SK-N-SH treated with all-trans-retinoic acid at 6 μM for 48 hours (cell line): ENCODE measurements around the gene FXYD4.
A peak's percentile ranks its signal among the peaks of the same experiment; 100 is the strongest.

Experiments used
- ATAC-seq: fragments of 200-7000 bp; cut with Tn5 transposase; 3 replicates; pipeline ENCODE4 v1.9.1; 2020; ENCODE audit warnings: mild to moderate bottlenecking, moderate library complexity
- ARNTL ChIP-seq: fragments of 450-650 bp; formaldehyde crosslinking; IDR thresholded peaks from 2 replicates; pipeline ENCODE4 v1.5.0; 2020; ENCODE audit warnings: low read depth, mild to moderate bottlenecking, moderate library complexity, borderline replicate concordance
- BACH2 ChIP-seq: fragments of 250-450 bp; sonication (Bioruptor Pico); IDR thresholded peaks from 2 replicates; pipeline ENCODE4 v1.9.0; 2021; ENCODE audit warnings: mild to moderate bottlenecking, borderline replicate concordance
- CREB5 ChIP-seq: fragments of 250-450 bp; sonication (Bioruptor Pico); IDR thresholded peaks from 2 replicates; pipeline ENCODE4 v1.5.1; 2020; ENCODE audit warnings: low read depth, mild to moderate bottlenecking, moderate library complexity
- CSDC2 ChIP-seq: fragments of 250-450 bp; sonication (Bioruptor Pico); IDR thresholded peaks from 2 replicates; pipeline ENCODE4 v1.5.0; 2020; ENCODE audit warnings: mild to moderate bottlenecking, moderate library complexity
- ESRRG ChIP-seq: fragments of 250-450 bp; sonication (Bioruptor Pico); IDR thresholded peaks from 2 replicates; pipeline ENCODE4 v1.6.1; 2021; ENCODE audit warnings: mild to moderate bottlenecking
- GLIS3 ChIP-seq: fragments of 250-450 bp; sonication (Bioruptor Pico); IDR thresholded peaks from 2 replicates; pipeline ENCODE4 v1.5.0; 2020; ENCODE audit warnings: mild to moderate bottlenecking, moderate library complexity
- ISL1 ChIP-seq: fragments of 250-450 bp; sonication (Bioruptor Pico); IDR thresholded peaks from 2 replicates; pipeline ENCODE4 v2.1.2; 2022; ENCODE audit warnings: mild to moderate bottlenecking, moderate library complexity
- OSR1 ChIP-seq: fragments of 250-450 bp; sonication (Bioruptor Pico); IDR thresholded peaks from 2 replicates; pipeline ENCODE4 v1.8.0; 2022; ENCODE audit warnings: moderate library complexity, mild to moderate bottlenecking, inconsistent platforms
- POU6F1 ChIP-seq: fragments of 250-450 bp; sonication (Bioruptor Pico); IDR thresholded peaks from 2 replicates; pipeline ENCODE4 v1.8.0; 2021; ENCODE audit warnings: low read depth, mild to moderate bottlenecking, moderate library complexity, borderline replicate concordance
- PPARA ChIP-seq: fragments of 250-450 bp; sonication (Bioruptor Pico); IDR thresholded peaks from 2 replicates; pipeline ENCODE4 v1.5.0; 2020; ENCODE audit warnings: mild to moderate bottlenecking, borderline replicate concordance
- SNAI2 ChIP-seq: fragments of 250-450 bp; sonication (Bioruptor Pico); IDR thresholded peaks from 2 replicates; pipeline ENCODE4 v1.5.0; 2020; ENCODE audit warnings: mild to moderate bottlenecking, moderate library complexity
- TCF4 ChIP-seq: fragments of 250-450 bp; sonication (Bioruptor Pico); IDR thresholded peaks from 2 replicates; pipeline ENCODE4 v1.8.0; 2021; ENCODE audit warnings: mild to moderate bottlenecking, moderate library complexity, borderline replicate concordance
- TOX ChIP-seq: fragments of 250-450 bp; sonication (Bioruptor Pico); IDR thresholded peaks from 2 replicates; pipeline ENCODE4 v1.8.0; 2021; ENCODE audit warnings: mild to moderate bottlenecking, moderate library complexity, borderline replicate concordance
- ZC3H10 ChIP-seq: fragments of 250-450 bp; sonication (Bioruptor Pico); IDR thresholded peaks from 2 replicates; pipeline ENCODE4 v1.5.1; 2021; ENCODE audit warnings: mild to moderate bottlenecking, moderate library complexity
- ZFP3 ChIP-seq: fragments of 250-450 bp; sonication (Bioruptor Pico); IDR thresholded peaks from 2 replicates; pipeline ENCODE4 v1.5.0; 2020; ENCODE audit warnings: mild to moderate bottlenecking, moderate library complexity
- ZNF565 ChIP-seq: fragments of 450-650 bp; formaldehyde crosslinking; conservative IDR thresholded peaks from 2 replicates; pipeline ENCODE4 v1.5.0; 2020; ENCODE audit warnings: low read depth, mild to moderate bottlenecking, moderate library complexity
- ZNF70 ChIP-seq: fragments of 450-650 bp; formaldehyde crosslinking; IDR thresholded peaks from 2 replicates; pipeline ENCODE4 v1.5.0; 2020; ENCODE audit warnings: mild to moderate bottlenecking, moderate library complexity
- ZNF8 ChIP-seq: fragments of 450-650 bp; formaldehyde crosslinking; IDR thresholded peaks from 2 replicates; pipeline ENCODE4 v1.5.0; 2020; ENCODE audit warnings: mild to moderate bottlenecking, moderate library complexity
- TF ChIP-seq, protein P1 (sequence below): fragments of 250-450 bp; sonication (Bioruptor Pico); IDR thresholded peaks from 2 replicates; pipeline ENCODE4 v1.8.0; 2020; ENCODE audit warnings: mild to moderate bottlenecking, moderate library complexity, borderline replicate concordance
- TF ChIP-seq, protein P2 (sequence below): fragments of 250-450 bp; sonication (Bioruptor Pico); IDR thresholded peaks from 2 replicates; pipeline ENCODE4 v1.5.1; 2021; ENCODE audit warnings: mild to moderate bottlenecking, moderate library complexity
- TF ChIP-seq, protein P3 (sequence below): fragments of 250-450 bp; sonication (Bioruptor Pico); IDR thresholded peaks from 2 replicates; pipeline ENCODE4 v1.5.0; 2020; ENCODE audit warnings: mild to moderate bottlenecking, moderate library complexity

Gene FXYD4

GRCh38 chr10:43354879-43355380 lies 16.5 kb upstream of the FXYD4 start:
- TF ChIP-seq ZFP3 (CRISPR knock-in tag) (no peak), BACH2 (CRISPR knock-in tag) (no peak), PPARA (CRISPR knock-in tag) (no peak), ISL1 (CRISPR knock-in tag) (no peak), ZC3H10 (no peak), CSDC2 (CRISPR knock-in tag) (no peak), SNAI2 (CRISPR knock-in tag) (no peak), TOX (CRISPR knock-in tag) (no peak), ZNF8 (CRISPR knock-in tag) (no peak), GLIS3 (CRISPR knock-in tag) (no peak), ZNF70 (no peak), ARNTL (no peak), TCF4 (CRISPR knock-in tag) (no peak), ESRRG (CRISPR knock-in tag) (no peak), OSR1 (CRISPR knock-in tag) (no peak), POU6F1 (CRISPR knock-in tag) (no peak), CREB5 (CRISPR knock-in tag) (no peak)
- TF ChIP-seq, protein P1, sequence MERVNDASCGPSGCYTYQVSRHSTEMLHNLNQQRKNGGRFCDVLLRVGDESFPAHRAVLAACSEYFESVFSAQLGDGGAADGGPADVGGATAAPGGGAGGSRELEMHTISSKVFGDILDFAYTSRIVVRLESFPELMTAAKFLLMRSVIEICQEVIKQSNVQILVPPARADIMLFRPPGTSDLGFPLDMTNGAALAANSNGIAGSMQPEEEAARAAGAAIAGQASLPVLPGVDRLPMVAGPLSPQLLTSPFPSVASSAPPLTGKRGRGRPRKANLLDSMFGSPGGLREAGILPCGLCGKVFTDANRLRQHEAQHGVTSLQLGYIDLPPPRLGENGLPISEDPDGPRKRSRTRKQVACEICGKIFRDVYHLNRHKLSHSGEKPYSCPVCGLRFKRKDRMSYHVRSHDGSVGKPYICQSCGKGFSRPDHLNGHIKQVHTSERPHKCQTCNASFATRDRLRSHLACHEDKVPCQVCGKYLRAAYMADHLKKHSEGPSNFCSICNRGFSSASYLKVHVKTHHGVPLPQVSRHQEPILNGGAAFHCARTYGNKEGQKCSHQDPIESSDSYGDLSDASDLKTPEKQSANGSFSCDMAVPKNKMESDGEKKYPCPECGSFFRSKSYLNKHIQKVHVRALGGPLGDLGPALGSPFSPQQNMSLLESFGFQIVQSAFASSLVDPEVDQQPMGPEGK (CRISPR knock-in tag), result no peak
- TF ChIP-seq, protein P2, sequence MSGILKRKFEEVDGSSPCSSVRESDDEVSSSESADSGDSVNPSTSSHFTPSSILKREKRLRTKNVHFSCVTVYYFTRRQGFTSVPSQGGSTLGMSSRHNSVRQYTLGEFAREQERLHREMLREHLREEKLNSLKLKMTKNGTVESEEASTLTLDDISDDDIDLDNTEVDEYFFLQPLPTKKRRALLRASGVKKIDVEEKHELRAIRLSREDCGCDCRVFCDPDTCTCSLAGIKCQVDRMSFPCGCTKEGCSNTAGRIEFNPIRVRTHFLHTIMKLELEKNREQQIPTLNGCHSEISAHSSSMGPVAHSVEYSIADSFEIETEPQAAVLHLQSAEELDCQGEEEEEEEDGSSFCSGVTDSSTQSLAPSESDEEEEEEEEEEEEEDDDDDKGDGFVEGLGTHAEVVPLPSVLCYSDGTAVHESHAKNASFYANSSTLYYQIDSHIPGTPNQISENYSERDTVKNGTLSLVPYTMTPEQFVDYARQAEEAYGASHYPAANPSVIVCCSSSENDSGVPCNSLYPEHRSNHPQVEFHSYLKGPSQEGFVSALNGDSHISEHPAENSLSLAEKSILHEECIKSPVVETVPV (CRISPR knock-in tag), result no peak
- TF ChIP-seq, protein P3, sequence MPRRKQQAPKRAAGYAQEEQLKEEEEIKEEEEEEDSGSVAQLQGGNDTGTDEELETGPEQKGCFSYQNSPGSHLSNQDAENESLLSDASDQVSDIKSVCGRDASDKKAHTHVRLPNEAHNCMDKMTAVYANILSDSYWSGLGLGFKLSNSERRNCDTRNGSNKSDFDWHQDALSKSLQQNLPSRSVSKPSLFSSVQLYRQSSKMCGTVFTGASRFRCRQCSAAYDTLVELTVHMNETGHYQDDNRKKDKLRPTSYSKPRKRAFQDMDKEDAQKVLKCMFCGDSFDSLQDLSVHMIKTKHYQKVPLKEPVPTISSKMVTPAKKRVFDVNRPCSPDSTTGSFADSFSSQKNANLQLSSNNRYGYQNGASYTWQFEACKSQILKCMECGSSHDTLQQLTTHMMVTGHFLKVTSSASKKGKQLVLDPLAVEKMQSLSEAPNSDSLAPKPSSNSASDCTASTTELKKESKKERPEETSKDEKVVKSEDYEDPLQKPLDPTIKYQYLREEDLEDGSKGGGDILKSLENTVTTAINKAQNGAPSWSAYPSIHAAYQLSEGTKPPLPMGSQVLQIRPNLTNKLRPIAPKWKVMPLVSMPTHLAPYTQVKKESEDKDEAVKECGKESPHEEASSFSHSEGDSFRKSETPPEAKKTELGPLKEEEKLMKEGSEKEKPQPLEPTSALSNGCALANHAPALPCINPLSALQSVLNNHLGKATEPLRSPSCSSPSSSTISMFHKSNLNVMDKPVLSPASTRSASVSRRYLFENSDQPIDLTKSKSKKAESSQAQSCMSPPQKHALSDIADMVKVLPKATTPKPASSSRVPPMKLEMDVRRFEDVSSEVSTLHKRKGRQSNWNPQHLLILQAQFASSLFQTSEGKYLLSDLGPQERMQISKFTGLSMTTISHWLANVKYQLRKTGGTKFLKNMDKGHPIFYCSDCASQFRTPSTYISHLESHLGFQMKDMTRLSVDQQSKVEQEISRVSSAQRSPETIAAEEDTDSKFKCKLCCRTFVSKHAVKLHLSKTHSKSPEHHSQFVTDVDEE, result no peak

DNA sequence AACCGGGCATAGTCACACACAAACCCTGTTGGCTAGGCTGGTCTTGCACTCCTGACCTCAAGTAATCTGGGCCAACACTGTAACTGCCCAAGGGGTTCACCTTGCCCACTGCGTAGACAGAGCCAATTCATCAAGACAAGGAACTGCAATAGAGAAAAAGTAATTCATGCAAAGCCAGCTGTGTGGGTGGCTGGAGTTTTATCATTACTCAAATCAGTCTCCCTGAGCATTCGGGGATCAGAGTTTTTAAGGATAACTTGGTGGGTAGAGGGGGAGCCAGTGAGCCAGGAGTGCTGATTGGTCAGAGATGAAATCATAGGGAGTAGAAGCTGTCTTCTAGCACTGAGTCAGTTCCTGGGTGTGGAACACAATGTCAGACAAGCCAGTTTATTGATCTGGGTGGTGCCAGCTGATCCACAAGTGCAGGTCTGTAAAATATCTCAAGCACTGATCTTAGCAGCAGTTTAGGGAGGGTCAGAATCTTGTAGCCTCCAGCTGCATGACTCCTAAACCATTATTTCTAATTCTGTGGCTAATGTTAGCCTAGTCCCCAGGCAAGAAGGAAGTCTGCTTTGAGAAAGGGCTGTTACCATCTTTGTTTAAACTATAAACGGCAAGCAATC lies 15.6 kb upstream of the FXYD4 start:
- TF ChIP-seq ZNF565 (CRISPR knock-in tag) (no peak), TOX (CRISPR knock-in tag) (no peak)
- TF ChIP-seq, protein P2 (CRISPR knock-in tag), result no peak
- peak; percentile 39; the same call in 1 of the 3 replicates for ATAC-seq

More at GRCh38 chr10:43354879-43355380, 16.5 kb upstream of the FXYD4 start:
- ATAC-seq, result no peak
